HG02840 (cell line): ENCODE data around the gene AKAP9.
"Not testable (repeated sequence)": the region's sequence is repeated elsewhere in the genome, so short reads cannot be mapped to it uniquely, and the experiment has no call there.

ENCODE experiments used
- ATAC-seq: cut with Tn5 transposase; IDR thresholded peaks from one replicate; pipeline ENCODE4 v1.9.1; 2021; ENCODE audit warnings: mild to moderate bottlenecking, moderate library complexity, moderate number of reproducible peaks; ENCODE audit not compliant: unreplicated experiment, low FRiP score

The AKAP9 gene

GRCh38 chr7:91940572-91941341 is at the start of gene AKAP9:
AKAP9 (plus strand) TSS chr7:91940862; CDS start chr7:91941100, 238 bp downstream.
- peak; percentile 95 for ATAC-seq

GRCh38 chr7:91892099-91892705 is 48.5 kb upstream of the AKAP9 start:
- ATAC-seq: no peak

- no peak for ATAC-seq
Observed at GRCh38 chr7:91892821-91893340, 47.8 kb upstream of the AKAP9 start.

- not testable (repeated sequence) for ATAC-seq
Observed at GRCh38 chr7:91893699-91894098, 47.0 kb upstream of the AKAP9 start.

GRCh38 chr7:91894781-91895480 is 45.7 kb upstream of the AKAP9 start:
- ATAC-seq: no peak

GRCh38 chr7:91898240-91898992 is 42.2 kb upstream of the AKAP9 start:
- no peak for ATAC-seq

- no peak for ATAC-seq
Observed at GRCh38 chr7:91899563-91899962, 41.1 kb upstream of the AKAP9 start.

GRCh38 chr7:91910171-91910570 is 30.5 kb upstream of the AKAP9 start:
- no peak for ATAC-seq

- no peak for ATAC-seq
Observed at GRCh38 chr7:91911121-91911520, 29.5 kb upstream of the AKAP9 start.

- no peak for ATAC-seq
Observed at GRCh38 chr7:91912494-91912893, 28.2 kb upstream of the AKAP9 start.

- no peak for ATAC-seq
Observed at GRCh38 chr7:91913612-91914011, 27.1 kb upstream of the AKAP9 start.

- no peak for ATAC-seq
Observed at GRCh38 chr7:91915401-91916050, 25.1 kb upstream of the AKAP9 start.

- ATAC-seq: no peak
Observed at GRCh38 chr7:91916051-91916440, 24.6 kb upstream of the AKAP9 start.

GRCh38 chr7:91918356-91918755 is 22.3 kb upstream of the AKAP9 start:
- ATAC-seq: no peak

GRCh38 chr7:91922857-91923256 is 17.8 kb upstream of the AKAP9 start:
- ATAC-seq: no peak

- no peak for ATAC-seq
Observed at GRCh38 chr7:91927912-91928311, 12.8 kb upstream of the AKAP9 start.

GRCh38 chr7:91929463-91929862 is 11.2 kb upstream of the AKAP9 start:
- no peak for ATAC-seq

GRCh38 chr7:91940171-91940570 is 491 bp upstream of the AKAP9 start:
- ATAC-seq: no peak

GRCh38 chr7:91941450-91941849 is 788 bp downstream of the AKAP9 start:
- no peak for ATAC-seq

GRCh38 chr7:91942312-91942711 is 1.6 kb downstream of the AKAP9 start:
- ATAC-seq: no peak
